IMR-90 (cell line): ENCODE measurements around the gene EML4. TPM values are rescaled to one million over a fixed set of nuclear protein-coding genes. Genes with fewer than 3 reads are reported as not detected.

Source experiments
- polyA plus RNA-seq, 3 experiments: library from polyadenylated mRNA; depleted of rRNA; stranded (reverse); fragments of >200 nt; gene quantifications; 2 replicates each; pipeline ENCODE4 v1.2.3, GENCODE V29; 2012; ENCODE audit warnings: low replicate concordance in 1 of 3
- total RNA-seq: library from RNA; depleted of rRNA; stranded (reverse); fragments of >200 nt; gene quantifications from 2 replicates; pipeline ENCODE4 v1.2.3, GENCODE V29; 2012; rRNA removed

EML4 gene
- total and polyA plus RNA-seq, 2 of the 4 experiments (the other 2 are of a cell fraction): 29.7 to 73.7 TPM

Other genes starting within 250 kb of the EML4 start
- gene PKDCC, start 121.3 kb upstream of the EML4 start, total RNA-seq: 50.3 and 55.6 TPM in 2 replicates
- 67.4 and 95.7 TPM in 2 replicates for gene PKDCC, start 121.3 kb upstream of the EML4 start, polyA plus RNA-seq (2012; rRNA removed)
- 123 and 192 TPM in 2 replicates for gene COX7A2L, start 191.9 kb downstream of the EML4 start, total RNA-seq
- 97.5 and 132 TPM in 2 replicates for gene COX7A2L, start 191.9 kb downstream of the EML4 start, polyA plus RNA-seq (2012; rRNA removed)